Stomach (tissue), 9 donors: Measurements from ENCODE around the gene C1orf159. TPM values are rescaled to one million over a fixed set of nuclear protein-coding genes. Genes with fewer than 3 reads are reported as not detected.
"Not testable (repeated sequence)": the region's sequence is repeated elsewhere in the genome, so short reads cannot be mapped to it uniquely, and the experiment has no call there.

Experiments used
- DNase-seq, 2 donors: peaks; one replicate each; pipeline versions ENCODE4 v3.0.0 to v3.0.0-alpha.2; 2013 to 2019
- H3K27ac ChIP-seq, 5 donors: fragments of 200-600 bp in 4 of 5; sonication (generic) in 4 of 5; one replicate each; pipeline ENCODE4 v1.5.1; 2013 to 2019; ENCODE audit warnings: mild to moderate bottlenecking in 1 of 5, moderate library complexity in 1 of 5
- H3K27me3 ChIP-seq, 3 donors: fragments of 200-600 bp; sonication (generic); one replicate each; pipeline ENCODE4 v1.5.1; 2017 to 2019; ENCODE audit warnings: mixed run types in 1 of 3
- H3K36me3 ChIP-seq, 4 donors: fragments of 200-600 bp; sonication (generic); 1 replicate in 3 of 4; 2 replicates in 1 of 4; pipeline ENCODE4 v1.5.1; 2016 to 2019
- H3K4me1 ChIP-seq, 4 donors: fragments of 200-600 bp; sonication (generic); one replicate each; pipeline ENCODE4 v1.5.1; 2016 to 2019
- H3K4me3 ChIP-seq, 4 donors: fragments of 200-600 bp; sonication (generic) in 3 of 4; one replicate each; pipeline ENCODE4 v1.5.1; 2016 to 2019; ENCODE audit warnings: mild to moderate bottlenecking in 1 of 4
- H3K9me3 ChIP-seq, 4 donors: fragments of 200-600 bp; sonication (generic); one replicate each; pipeline ENCODE4 v1.5.1; 2016 to 2019
- CTCF ChIP-seq, 7 experiments: fragments of 450-650 bp in 4 of 7; fragments of 200-600 bp in 3 of 7; sonication (generic) in 3 of 7; IDR thresholded peaks; one replicate each; pipeline ENCODE4 v1.5.1; 2016 to 2019; ENCODE audit warnings: antibody characterized with exemption in 7 of 7, control low read depth in 2 of 7, mild to moderate bottlenecking in 1 of 7
- EP300 ChIP-seq: sonication (generic); formaldehyde crosslinking; IDR thresholded peaks from one replicate; pipeline ENCODE4 v1.6.1; 2017; ENCODE audit warnings: antibody characterized with exemption
- POLR2A ChIP-seq, 4 donors: fragments of 450-650 bp; IDR thresholded peaks; one replicate each; pipeline ENCODE4 v1.6.1; 2016; ENCODE audit warnings: antibody characterized with exemption in 4 of 4, control low read depth in 2 of 4, mild to moderate bottlenecking in 1 of 4, moderate library complexity in 1 of 4
- POLR2AphosphoS5 ChIP-seq, 3 donors: sonication (generic); formaldehyde crosslinking; IDR thresholded peaks; one replicate each; pipeline ENCODE4 v1.6.1; 2016; ENCODE audit warnings: antibody characterized with exemption in 3 of 3
- WGBS, 5 donors: extraction: QIAGEN DNeasy Blood & Tissue Kit in 3 of 5; methylation state at CpG; one replicate each; pipeline versions ENCODE4 v1.1.5 to v1.1.7; 2013 to 2018; 5-methylcytosine and 5-hydroxymethylcytosine counted together
- intact Hi-C: fragments of 100-400 bp; cut with DNase I; formaldehyde crosslinking; loops from one replicate; pipeline ENCODE4 v1.15.1; 2023; ENCODE audit warnings: low total_unique reads
- polyA plus RNA-seq, 3 donors: library from polyadenylated mRNA; stranded (reverse); fragments of 200-250 nt; gene quantifications; one replicate each; pipeline ENCODE4 v1.2.3, GENCODE V29; 2013
- total RNA-seq, 5 donors: library from RNA; depleted of rRNA; stranded (reverse); fragments of >200 nt; gene quantifications; one replicate each; pipeline versions ENCODE4 v1.1.0 to v1.2.3, GENCODE V29; 2014 to 2016
- donor health status: healthy with polysubstance abuse.
- donor health status: Bipolar disorder and iron deficiency.
- donor health status: healthy.

The C1orf159 gene
- total and polyA plus RNA-seq, 8 donors: 10.2 to 67.0 (median 18.5) TPM

GRCh38 chr1:1067860-1068516 lies 47.9 kb downstream of the C1orf159 start:
- peak; percentile 69 to 76 for DNase-seq
- Histone ChIP-seq H3K4me3 (peak overlapping the region; percentile 42 to 59 (median 54)), H3K4me1 (peaks cover 30 to 66% (median 53%) of the 10 kb centered on the region in 4 donors), H3K36me3 (no peaks in the 10 kb centered on the region), H3K27me3 (peaks cover 6 to 89% (median 41%) of the 10 kb centered on the region in 3 donors), H3K9me3 (no peaks in the 10 kb centered on the region), H3K27ac (peak overlapping the region; percentile 77 to 90 (median 86))
- 25 to 41% (median 36%) methylated on average over 14 to 32 of the region's 32 CpGs for WGBS, 5 donors
- intact Hi-C loops: no loop called here
- TF ChIP-seq EP300 (no peak), CTCF (IDR thresholded peaks at IDR 0.05) (no peak), POLR2AphosphoS5 (IDR thresholded peaks at IDR 0.05) (peak in 2 of 3 donors; percentile 62 to 68), POLR2A (IDR thresholded peaks at IDR 0.05) (no peak)

GRCh38 chr1:1067284-1067859 lies 48.5 kb downstream of the C1orf159 start:
- TF ChIP-seq CTCF (IDR thresholded peaks at IDR 0.05): no peak
- TF ChIP-seq POLR2AphosphoS5 (IDR thresholded peaks at IDR 0.05): no peak
- no peak for TF ChIP-seq POLR2A (IDR thresholded peaks at IDR 0.05)
- TF ChIP-seq EP300: no peak
- intact Hi-C loops: no loop called here

GRCh38 chr1:1066403-1067283 lies 49.2 kb downstream of the C1orf159 start:
- TF ChIP-seq CTCF (IDR thresholded peaks at IDR 0.05) (no peak), EP300 (no peak), POLR2AphosphoS5 (IDR thresholded peaks at IDR 0.05) (no peak), POLR2A (IDR thresholded peaks at IDR 0.05) (no peak)
- Histone ChIP-seq H3K36me3 (no peaks in the 10 kb centered on the region), H3K4me1 (peaks cover 38 to 67% (median 62%) of the 10 kb centered on the region in 4 donors), H3K4me3 (peak overlapping the region in 1 of 4 donors; percentile 59), H3K9me3 (no peaks in the 10 kb centered on the region), H3K27ac (no peak overlapping the region), H3K27me3 (peaks cover 6 to 89% (median 53%) of the 10 kb centered on the region in 3 donors)
- intact Hi-C loops: no loop called here
- 67 to 76% (median 70%) methylated on average over 9 to 27 of the region's 27 CpGs for WGBS, 5 donors
- no peak for DNase-seq

More at GRCh38 chr1:1067284-1067859, 48.5 kb downstream of the C1orf159 start:
- peak overlapping the region in 3 of 4 donors; percentile 52 to 59 (median 57) for H3K4me3 ChIP-seq
- WGBS, 5 donors: 67 to 88% (median 85%) methylated on average over 23 to 54 of the region's 54 CpGs
- no peaks in the 10 kb centered on the region for H3K36me3 ChIP-seq
- no peak for DNase-seq
- H3K27ac ChIP-seq: peak overlapping the region; percentile 77 to 90 (median 86)
- H3K9me3 ChIP-seq: no peaks in the 10 kb centered on the region
- peaks cover 6 to 89% (median 47%) of the 10 kb centered on the region in 3 donors for H3K27me3 ChIP-seq
- peaks cover 34 to 66% (median 55%) of the 10 kb centered on the region in 4 donors for H3K4me1 ChIP-seq

GRCh38 chr1:1065940-1066304 lies 50.0 kb downstream of the C1orf159 start:
- peaks cover 6 to 89% (median 60%) of the 10 kb centered on the region in 3 donors for H3K27me3 ChIP-seq
- 69 to 80% (median 77%) methylated on average over 11 of the region's 11 CpGs for WGBS, 5 donors
- H3K9me3 ChIP-seq, DNase-seq, H3K27ac ChIP-seq, intact Hi-C loops, H3K4me3 ChIP-seq, H3K36me3 ChIP-seq: not testable (repeated sequence)
- H3K4me1 ChIP-seq: peaks cover 38 to 70% (median 63%) of the 10 kb centered on the region in 4 donors
